ENCODE data around the gene EBF4. TPM values are rescaled to one million over a fixed set of nuclear protein-coding genes. Genes with fewer than 3 reads are reported as not detected.

The EBF4 gene
- total RNA-seq, 1 experiment from 2014 or later = 11.4 TPM

- BruUV-seq (replicated peaks) = no TSS peak
- H3K36me3 ChIP-seq (ENCODE audit: control insufficient read depth in 1 of 2, insufficient read depth in 2 of 2, low read length in 2 of 2) = no peaks in the 10 kb centered on the region
- H3K27ac ChIP-seq (ENCODE audit: low read depth, low read length) = no peak overlapping the region
- H3K4me1 ChIP-seq (ENCODE audit: control insufficient read depth in 1 of 2, insufficient read depth in 2 of 2, low read length in 2 of 2) = peaks cover 8 to 13% of the 10 kb centered on the region in 2 experiments; a peak in 3 of 4 replicates
- H3K9ac ChIP-seq (ENCODE audit: low read length) = no peak overlapping the region
- intact Hi-C loops (cut with micrococcal nuclease) = no loop called here
- ATAC-seq = peak; percentile 81
- H3K79me2 ChIP-seq (ENCODE audit: insufficient read depth, low read length) = no peaks in the 10 kb centered on the region
- ChIA-PET CTCF (no interaction called here), POLR2A (no interaction called here), RAD21 (ENCODE audit: low non-redundant PET in 1 of 2, low total read pairs in 2 of 2, uncharacterized antibody in 2 of 2, unreplicated experiment in 2 of 2) (no interaction called here)
- H3K27me3 ChIP-seq (ENCODE audit: insufficient read depth, low read length) = peaks cover 3% of the 10 kb centered on the region; the same call in 1 of the 2 replicates
- peak overlapping the region; percentile 11; the same call in 1 of the 2 replicates for H3K4me2 ChIP-seq (ENCODE audit: low read length)
- H3K9me3 ChIP-seq (ENCODE audit: control insufficient read depth in 1 of 2, insufficient read depth in 1 of 2, low read depth in 1 of 2, low read length in 2 of 2) = no peaks in the 10 kb centered on the region
- DNase-seq (ENCODE audit: low read depth, low spot score) = no peak
- H2AFZ ChIP-seq (ENCODE audit: low read depth, low read length, poor library complexity, severe bottlenecking) = no peak overlapping the region
- H3K9me2 ChIP-seq (ENCODE audit: insufficient read depth) = no peaks in the 10 kb centered on the region
- TF ChIP-seq ATF3 (IDR thresholded peaks at IDR 0.05) (no peak), ZFX (IDR thresholded peaks at IDR 0.05) (no peak), TCF7L2 (IDR thresholded peaks at IDR 0.05; ENCODE audit: borderline replicate concordance, extremely low read depth, insufficient read depth, insufficient read length) (peak; percentile 91), REST (IDR thresholded peaks at IDR 0.05; ENCODE audit: low read depth) (no peak), POLR2AphosphoS5 (IDR thresholded peaks at IDR 0.05; ENCODE audit: low read depth, low read length) (no peak)
- H3K4me3 ChIP-seq (replicated peaks in 1 of 2; ENCODE audit: low read depth in 1 of 2, low read length in 2 of 2) = no peak overlapping the region
- no peaks in the 10 kb centered on the region for H4K20me1 ChIP-seq (ENCODE audit: insufficient read depth)
These were observed 106.2 kb downstream of the EBF4 start for GRCh38 chr20:2798814-2799213.

- RAD21 ChIA-PET (ENCODE audit: low non-redundant PET in 1 of 2, low total read pairs in 2 of 2, uncharacterized antibody in 2 of 2, unreplicated experiment in 2 of 2) = no interaction called here
- Histone ChIP-seq H2AFZ (ENCODE audit: low read depth, low read length, poor library complexity, severe bottlenecking) (no peak overlapping the region), H4K20me1 (ENCODE audit: insufficient read depth) (no peaks in the 10 kb centered on the region), H3K79me2 (ENCODE audit: insufficient read depth, low read length) (no peaks in the 10 kb centered on the region), H3K4me3 (replicated peaks in 1 of 2; ENCODE audit: low read depth in 1 of 2, low read length in 2 of 2) (no peak overlapping the region), H3K9ac (ENCODE audit: low read length) (no peak overlapping the region), H3K9me2 (ENCODE audit: insufficient read depth) (no peaks in the 10 kb centered on the region), H3K27me3 (ENCODE audit: insufficient read depth, low read length) (no peaks in the 10 kb centered on the region; the same call in 1 of the 2 replicates), H3K9me3 (ENCODE audit: control insufficient read depth in 1 of 2, insufficient read depth in 1 of 2, low read depth in 1 of 2, low read length in 2 of 2) (no peaks in the 10 kb centered on the region), H3K4me1 (ENCODE audit: control insufficient read depth in 1 of 2, insufficient read depth in 2 of 2, low read length in 2 of 2) (peaks cover 8 to 13% of the 10 kb centered on the region in 2 experiments; a peak in 3 of 4 replicates), H3K27ac (ENCODE audit: low read depth, low read length) (no peak overlapping the region), H3K36me3 (ENCODE audit: control insufficient read depth in 1 of 2, insufficient read depth in 2 of 2, low read length in 2 of 2) (no peaks in the 10 kb centered on the region), H3K4me2 (ENCODE audit: low read length) (0 out of 2 replicates have a peak overlapping the region, but pooled peaks have one; percentile 11)
- no TSS peak for BruUV-seq (replicated peaks)
- CTCF ChIA-PET = no interaction called here
- intact Hi-C loops (cut with micrococcal nuclease) = no loop called here
- POLR2A ChIA-PET = no interaction called here
- DNase-seq (ENCODE audit: low read depth, low spot score) (no peak), ATAC-seq (peak; percentile 12; the same call in 1 of the 2 replicates)
- no peak for TF ChIP-seq POLR2A (IDR thresholded peaks at IDR 0.05; ENCODE audit: borderline replicate concordance, extremely low read depth, insufficient read depth, insufficient read length)
- TF ChIP-seq FOSL1 (IDR thresholded peaks at IDR 0.05; ENCODE audit: low read depth) = no peak
- TF ChIP-seq EZH2 (IDR thresholded peaks at IDR 0.05) = no peak
- no peak for TF ChIP-seq SIN3A (IDR thresholded peaks at IDR 0.05; ENCODE audit: low read depth)
- TF ChIP-seq MAX (IDR thresholded peaks at IDR 0.05) = no peak
- no peak for TF ChIP-seq ZNF274 (IDR thresholded peaks at IDR 0.05; ENCODE audit: low read depth, low read length)
- no peak for TF ChIP-seq TCF7L2 (IDR thresholded peaks at IDR 0.05; ENCODE audit: borderline replicate concordance, extremely low read depth, insufficient read depth, insufficient read length)
- no peak for TF ChIP-seq SRF (IDR thresholded peaks at IDR 0.05; ENCODE audit: low read depth)
- TF ChIP-seq ATF3 (IDR thresholded peaks at IDR 0.05) = no peak
- TF ChIP-seq CTCF (IDR thresholded peaks at IDR 0.05 in 2 of 3, conservative IDR thresholded peaks at IDR 0.05 in 1 of 3; ENCODE audit: borderline replicate concordance in 1 of 3, insufficient read depth in 1 of 3, low read depth in 2 of 3, low read length in 2 of 3) = no peak
- TF ChIP-seq SP1 (IDR thresholded peaks at IDR 0.05; ENCODE audit: low read depth) = no peak
- no peak for TF ChIP-seq ZFX (IDR thresholded peaks at IDR 0.05)
- TF ChIP-seq CBX3 (IDR thresholded peaks at IDR 0.05; ENCODE audit: low read depth) = no peak
These were observed 106.7 kb downstream of the EBF4 start for GRCh38 chr20:2799271-2799670.
